ENCODE measurements around the gene GTF2A1.

The GTF2A1 gene

GRCh38 chr14:81127785-81128184 lies 93.0 kb downstream of the GTF2A1 start:
- Mint-ChIP-seq H3K4me3 (no peak overlapping the region), H3K9me3 (no peaks in the 10 kb centered on the region), H3K36me3 (ENCODE audit: low read depth) (no peaks in the 10 kb centered on the region), H3K27me3 (ENCODE audit: low read depth) (no peaks in the 10 kb centered on the region), H3K27ac (no peak overlapping the region), H3K4me1 (peaks cover 6% of the 10 kb centered on the region)
- TF ChIP-seq, protein P1, sequence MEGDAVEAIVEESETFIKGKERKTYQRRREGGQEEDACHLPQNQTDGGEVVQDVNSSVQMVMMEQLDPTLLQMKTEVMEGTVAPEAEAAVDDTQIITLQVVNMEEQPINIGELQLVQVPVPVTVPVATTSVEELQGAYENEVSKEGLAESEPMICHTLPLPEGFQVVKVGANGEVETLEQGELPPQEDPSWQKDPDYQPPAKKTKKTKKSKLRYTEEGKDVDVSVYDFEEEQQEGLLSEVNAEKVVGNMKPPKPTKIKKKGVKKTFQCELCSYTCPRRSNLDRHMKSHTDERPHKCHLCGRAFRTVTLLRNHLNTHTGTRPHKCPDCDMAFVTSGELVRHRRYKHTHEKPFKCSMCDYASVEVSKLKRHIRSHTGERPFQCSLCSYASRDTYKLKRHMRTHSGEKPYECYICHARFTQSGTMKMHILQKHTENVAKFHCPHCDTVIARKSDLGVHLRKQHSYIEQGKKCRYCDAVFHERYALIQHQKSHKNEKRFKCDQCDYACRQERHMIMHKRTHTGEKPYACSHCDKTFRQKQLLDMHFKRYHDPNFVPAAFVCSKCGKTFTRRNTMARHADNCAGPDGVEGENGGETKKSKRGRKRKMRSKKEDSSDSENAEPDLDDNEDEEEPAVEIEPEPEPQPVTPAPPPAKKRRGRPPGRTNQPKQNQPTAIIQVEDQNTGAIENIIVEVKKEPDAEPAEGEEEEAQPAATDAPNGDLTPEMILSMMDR (IDR thresholded peaks at IDR 0.05; ENCODE audit: unreplicated experiment in 3 of 3), result no peak

GRCh38 chr14:81125536-81125935 lies 95.2 kb downstream of the GTF2A1 start:
- TF ChIP-seq, protein P1 (IDR thresholded peaks at IDR 0.05; ENCODE audit: unreplicated experiment in 3 of 3), result no peak
- Mint-ChIP-seq H3K4me1 (no peaks in the 10 kb centered on the region), H3K4me3 (no peak overlapping the region), H3K9me3 (peaks cover under 1% of the 10 kb centered on the region), H3K27ac (no peak overlapping the region), H3K36me3 (ENCODE audit: low read depth) (no peaks in the 10 kb centered on the region), H3K27me3 (ENCODE audit: low read depth) (no peaks in the 10 kb centered on the region)

All from nephron (organoid).